Measurements from ENCODE around the gene ZNF771. TPM values are rescaled to one million over a fixed set of nuclear protein-coding genes. Genes with fewer than 3 reads are reported as not detected.
A peak's percentile ranks its signal among the peaks of the same experiment; 100 is the strongest.

The ZNF771 gene
- polyA plus RNA-seq, 2 of the 4 experiments (the other 2 are of a cell fraction), result 5.7 to 7.2 TPM

GRCh38 chr16:30369091-30369937 lies 38.1 kb upstream of the ZNF771 start:
- ChIA-PET CTCF (interaction anchor here (0.9 to 1.5 kb wide), 5 partner anchors 9 to 337 kb away, joined by 3 to 4 read pairs (median 3); partner anchors contain the start of gene ZNF48), POLR2A (no interaction called here)
- H3K9me3 ChIP-seq, result no peaks in the 10 kb centered on the region
- peak overlapping the region; percentile 96 to 98 for H3K27ac ChIP-seq
- no peak for FAIRE-seq
- H3K4me3 ChIP-seq, result peak overlapping the region; percentile 76
- WGBS (ENCODE audit: missing lambda C conversion rate), result 6% methylated on average over 15 of the region's 45 CpGs
- ATAC-seq, result no peak
- 0 out of 2 replicates have a peak, but pooled peaks have one; percentile 15 for TF ChIP-seq PHF8 (IDR thresholded peaks at IDR 0.05; ENCODE audit: borderline replicate concordance, low read depth)
- TF ChIP-seq BHLHE40 (IDR thresholded peaks at IDR 0.05; ENCODE audit: low read depth, low read length), result no peak
- peak; percentile 26; the same call in 1 of the 2 replicates for TF ChIP-seq MAX (IDR thresholded peaks at IDR 0.05)
- no peak for TF ChIP-seq E2F6 (IDR thresholded peaks at IDR 0.05; ENCODE audit: borderline replicate concordance, low read depth)
- no peak for TF ChIP-seq EHF (CRISPR knock-in tag; IDR thresholded peaks at IDR 0.05)
- no peak for TF ChIP-seq CTCF (IDR thresholded peaks at IDR 0.05)
- no peak for TF ChIP-seq CEBPB (IDR thresholded peaks at IDR 0.05)
- no peak for TF ChIP-seq HMGXB4 (CRISPR knock-in tag; IDR thresholded peaks at IDR 0.05; ENCODE audit: borderline replicate concordance)
- DNase-seq (ENCODE audit: low read depth in 1 of 2, low spot score in 1 of 2), result no peak
- H3K4me1 ChIP-seq, result peaks cover 20% of the 10 kb centered on the region
- H3K4me2 ChIP-seq, result peak overlapping the region; percentile 80

GRCh38 chr16:30369938-30370455 lies 37.4 kb upstream of the ZNF771 start:
- FAIRE-seq (no peak), ATAC-seq (peak in 1 of 2 experiments; percentile 27; a peak in 2 of 6 replicates), DNase-seq (ENCODE audit: low read depth in 1 of 2, low spot score in 1 of 2) (no peak)
- Histone ChIP-seq H3K27ac (peak overlapping the region; percentile 96 to 98), H3K9me3 (no peaks in the 10 kb centered on the region), H3K4me3 (peak overlapping the region; percentile 76), H3K4me1 (peaks cover 20% of the 10 kb centered on the region), H3K4me2 (peak overlapping the region; percentile 80)
- WGBS (ENCODE audit: missing lambda C conversion rate), result 0% methylated on average over 5 of the region's 76 CpGs
- TF ChIP-seq JUNB (IDR thresholded peaks at IDR 0.05), result no peak
- peak; percentile 41 for TF ChIP-seq POLR2A (IDR thresholded peaks at IDR 0.05; ENCODE audit: low read length)
- TF ChIP-seq RCOR1 (IDR thresholded peaks at IDR 0.05; ENCODE audit: low read depth, low read length), result no peak
- peak in 1 of 2 experiments; percentile 52; a peak in 2 of 5 replicates for TF ChIP-seq JUN (IDR thresholded peaks at IDR 0.05)
- TF ChIP-seq BCL3 (IDR thresholded peaks at IDR 0.05), result 0 out of 3 replicates have a peak, but pooled peaks have one; percentile 37
- ChIA-PET CTCF (interaction anchor here (0.9 to 1.5 kb wide), 5 partner anchors 15 to 338 kb away, joined by 3 to 4 read pairs (median 3); partner anchors contain the start of genes CD2BP2, DCTPP1 and ZNF48), POLR2A (interaction anchor here (1.0 to 1.8 kb wide), 5 partner anchors 15 to 281 kb away, joined by 3 to 17 read pairs (median 8); partner anchors contain the start of genes CD2BP2, PRR14 and ZNF48)
